WI38 (cell line): ENCODE results near the gene RHEB.

Experiments used
- H3K4me3 ChIP-seq: 2 replicates; pipeline ENCODE4 v1.5.1; 2011; ENCODE audit warnings: low read depth, mild to moderate bottlenecking, control low read depth, low read length
- CTCF ChIP-seq: IDR thresholded peaks from 2 replicates; pipeline ENCODE4 v1.5.1; 2012; ENCODE audit warnings: low read depth, mild to moderate bottlenecking, control low read depth, low read length

RHEB gene

GRCh38 chr7:151451626-151452571, 67.8 kb downstream of the RHEB start:
- H3K4me3 ChIP-seq, result no peak overlapping the region
- TF ChIP-seq CTCF, result no peak

- no peak overlapping the region for H3K4me3 ChIP-seq
- TF ChIP-seq CTCF, result no peak
Observed at GRCh38 chr7:151451156-151451555, 68.5 kb downstream of the RHEB start.

- no peak overlapping the region for H3K4me3 ChIP-seq
- TF ChIP-seq CTCF, result no peak
Observed at GRCh38 chr7:151449990-151450389, 69.7 kb downstream of the RHEB start.

DNA sequence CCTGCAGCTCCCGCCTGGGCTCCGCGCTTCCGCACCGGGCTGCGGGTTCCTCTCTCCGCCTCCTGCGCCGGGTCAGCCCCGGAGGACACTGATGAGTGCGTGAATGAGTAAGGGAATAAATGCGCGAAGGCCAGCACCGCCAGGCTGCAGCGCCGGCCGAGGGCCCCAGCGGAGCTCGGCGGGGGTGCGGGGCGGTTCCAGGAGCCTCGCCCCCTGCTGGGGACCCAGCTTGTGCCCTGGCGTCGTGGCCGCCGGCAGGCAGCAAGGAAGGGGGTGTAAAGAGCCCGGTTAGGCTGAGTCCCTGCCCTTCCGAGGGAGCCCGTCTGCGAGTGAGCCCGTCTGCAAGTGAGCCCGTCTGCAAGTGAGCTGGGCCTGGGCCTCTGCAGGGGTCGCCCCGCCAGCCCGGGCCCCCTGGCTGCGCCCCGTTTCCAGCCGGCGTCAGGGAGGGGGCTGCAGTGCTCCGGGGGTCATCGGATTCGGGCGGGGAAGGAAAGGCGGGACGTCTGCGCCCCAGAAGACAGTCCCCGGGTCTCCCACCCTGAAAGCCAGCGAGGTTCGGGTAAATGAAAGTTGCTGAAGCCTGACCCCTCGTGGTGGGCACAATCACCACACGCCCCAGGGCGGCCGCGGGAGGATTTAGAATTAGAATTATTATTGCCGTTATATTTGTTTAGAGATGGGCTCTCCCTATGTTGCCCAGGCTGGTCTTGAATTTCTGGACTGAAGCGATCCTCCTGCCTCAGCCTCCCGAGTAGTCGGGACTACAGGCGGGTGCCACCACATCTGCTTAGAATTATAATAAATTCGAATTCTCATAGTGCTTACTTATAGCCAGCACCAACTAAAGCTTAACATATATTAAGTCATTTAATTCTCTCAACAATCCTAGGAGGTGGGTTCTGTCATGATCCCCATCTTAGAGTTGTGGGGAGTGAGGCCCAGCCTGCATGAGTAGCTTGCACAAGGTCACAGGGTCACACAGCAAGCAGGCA, 71.1 kb downstream of the RHEB start:
- peak overlapping the region; percentile 52 for H3K4me3 ChIP-seq

GRCh38 chr7:151447901-151448260, 71.8 kb downstream of the RHEB start:
- H3K4me3 ChIP-seq, result peak overlapping the region; percentile 52
- TF ChIP-seq CTCF, result no peak

More for the DNA sequence above, 71.1 kb downstream of the RHEB start:
- TF ChIP-seq CTCF, result peak; percentile 60

GRCh38 chr7:151447312-151447711, 72.4 kb downstream of the RHEB start:
- no peak overlapping the region for H3K4me3 ChIP-seq
- no peak for TF ChIP-seq CTCF
